ENCODE measurements around the gene ZNF878. TPM values are rescaled to one million over a fixed set of nuclear protein-coding genes. Genes with fewer than 3 reads are reported as not detected.
A peak's percentile ranks its signal among the peaks of the same experiment; 100 is the strongest.
"Not testable (repeated sequence)": the region's sequence is repeated elsewhere in the genome, so short reads cannot be mapped to it uniquely, and the experiment has no call there.

Gene ZNF878
- total RNA-seq, 2 donors from 2014 or later, result 1.6 to 3.7 TPM

DNA sequence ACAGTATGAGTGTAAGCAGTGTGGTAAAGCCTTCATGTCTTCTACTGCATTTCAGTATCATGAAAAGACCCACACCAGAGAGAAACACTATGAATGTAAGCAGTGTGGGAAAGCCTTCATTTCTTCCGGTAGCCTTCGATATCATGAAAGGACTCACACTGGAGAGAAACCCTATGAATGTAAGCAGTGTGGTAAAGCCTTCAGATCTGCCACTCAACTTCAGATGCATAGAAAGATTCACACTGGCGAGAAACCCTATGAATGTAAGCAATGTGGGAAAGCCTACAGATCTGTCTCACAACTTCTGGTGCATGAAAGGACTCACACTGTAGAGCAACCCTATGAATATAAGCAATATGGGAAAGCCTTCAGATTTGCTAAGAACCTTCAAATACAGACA lies 24.6 kb upstream of the ZNF878 start:
- no peak for DNase-seq

GRCh38 chr19:12076331-12076730 lies 23.6 kb upstream of the ZNF878 start:
- not testable (repeated sequence) for H3K9ac ChIP-seq (ENCODE audit: extremely low read depth, low read length, poor library complexity, severe bottlenecking); H3K4me1 Mint-ChIP-seq; H3K27me3 ChIP-seq (ENCODE audit: control insufficient read depth, insufficient read depth, low read length, poor library complexity, severe bottlenecking); H3K27ac ChIP-seq (ENCODE audit: low read depth, low read length); H3K4me3 Mint-ChIP-seq; DNase-seq; H3K27ac Mint-ChIP-seq; H3K27me3 Mint-ChIP-seq (ENCODE audit: insufficient read depth); H3K4me1 ChIP-seq (ENCODE audit: control insufficient read depth, insufficient read depth, low read length)
- WGBS, 2 experiments (ENCODE audit: insufficient coverage in 1 of 2, insufficient read length in 1 of 2), result 98 to 100% methylated on average over 3 of the region's 3 CpGs
- peak overlapping the region; percentile 74 for H3K4me3 ChIP-seq (ENCODE audit: low read length)
- Mint-ChIP-seq H3K36me3 (ENCODE audit: low read depth) (peaks cover 82% of the 10 kb centered on the region), H3K9me3 (peaks cover 96% of the 10 kb centered on the region)
- H3K9me3 ChIP-seq (ENCODE audit: control insufficient read depth, low read length), result peaks cover 99% of the 10 kb centered on the region
- peaks cover 82% of the 10 kb centered on the region for H3K36me3 ChIP-seq (ENCODE audit: control insufficient read depth, insufficient read depth, low read length)

More for the DNA sequence above, 24.6 kb upstream of the ZNF878 start:
- Histone ChIP-seq H3K4me1 (ENCODE audit: control insufficient read depth, insufficient read depth, low read length) (no peaks in the 10 kb centered on the region), H3K36me3 (ENCODE audit: control insufficient read depth, insufficient read depth, low read length) (peaks cover 76% of the 10 kb centered on the region), H3K27me3 (ENCODE audit: control insufficient read depth, insufficient read depth, low read length, poor library complexity, severe bottlenecking) (no peaks in the 10 kb centered on the region), H3K9ac (ENCODE audit: extremely low read depth, low read length, poor library complexity, severe bottlenecking) (no peak overlapping the region), H3K4me3 (ENCODE audit: low read length) (peak overlapping the region; percentile 74), H3K9me3 (ENCODE audit: control insufficient read depth, low read length) (peaks cover 94% of the 10 kb centered on the region), H3K27ac (ENCODE audit: low read depth, low read length) (no peak overlapping the region)
- Mint-ChIP-seq H3K36me3 (ENCODE audit: low read depth) (peaks cover 81% of the 10 kb centered on the region), H3K27ac (no peak overlapping the region), H3K27me3 (ENCODE audit: insufficient read depth) (no peaks in the 10 kb centered on the region), H3K4me1 (no peaks in the 10 kb centered on the region), H3K9me3 (peaks cover 91% of the 10 kb centered on the region), H3K4me3 (no peak overlapping the region)
- TF ChIP-seq, protein P1, sequence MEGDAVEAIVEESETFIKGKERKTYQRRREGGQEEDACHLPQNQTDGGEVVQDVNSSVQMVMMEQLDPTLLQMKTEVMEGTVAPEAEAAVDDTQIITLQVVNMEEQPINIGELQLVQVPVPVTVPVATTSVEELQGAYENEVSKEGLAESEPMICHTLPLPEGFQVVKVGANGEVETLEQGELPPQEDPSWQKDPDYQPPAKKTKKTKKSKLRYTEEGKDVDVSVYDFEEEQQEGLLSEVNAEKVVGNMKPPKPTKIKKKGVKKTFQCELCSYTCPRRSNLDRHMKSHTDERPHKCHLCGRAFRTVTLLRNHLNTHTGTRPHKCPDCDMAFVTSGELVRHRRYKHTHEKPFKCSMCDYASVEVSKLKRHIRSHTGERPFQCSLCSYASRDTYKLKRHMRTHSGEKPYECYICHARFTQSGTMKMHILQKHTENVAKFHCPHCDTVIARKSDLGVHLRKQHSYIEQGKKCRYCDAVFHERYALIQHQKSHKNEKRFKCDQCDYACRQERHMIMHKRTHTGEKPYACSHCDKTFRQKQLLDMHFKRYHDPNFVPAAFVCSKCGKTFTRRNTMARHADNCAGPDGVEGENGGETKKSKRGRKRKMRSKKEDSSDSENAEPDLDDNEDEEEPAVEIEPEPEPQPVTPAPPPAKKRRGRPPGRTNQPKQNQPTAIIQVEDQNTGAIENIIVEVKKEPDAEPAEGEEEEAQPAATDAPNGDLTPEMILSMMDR (conservative IDR thresholded peaks at IDR 0.05), result no peak
- 97 to 100% methylated on average over 2 to 3 of the region's 3 CpGs for WGBS, 2 experiments (ENCODE audit: insufficient coverage in 1 of 2, insufficient read length in 1 of 2)

DNA sequence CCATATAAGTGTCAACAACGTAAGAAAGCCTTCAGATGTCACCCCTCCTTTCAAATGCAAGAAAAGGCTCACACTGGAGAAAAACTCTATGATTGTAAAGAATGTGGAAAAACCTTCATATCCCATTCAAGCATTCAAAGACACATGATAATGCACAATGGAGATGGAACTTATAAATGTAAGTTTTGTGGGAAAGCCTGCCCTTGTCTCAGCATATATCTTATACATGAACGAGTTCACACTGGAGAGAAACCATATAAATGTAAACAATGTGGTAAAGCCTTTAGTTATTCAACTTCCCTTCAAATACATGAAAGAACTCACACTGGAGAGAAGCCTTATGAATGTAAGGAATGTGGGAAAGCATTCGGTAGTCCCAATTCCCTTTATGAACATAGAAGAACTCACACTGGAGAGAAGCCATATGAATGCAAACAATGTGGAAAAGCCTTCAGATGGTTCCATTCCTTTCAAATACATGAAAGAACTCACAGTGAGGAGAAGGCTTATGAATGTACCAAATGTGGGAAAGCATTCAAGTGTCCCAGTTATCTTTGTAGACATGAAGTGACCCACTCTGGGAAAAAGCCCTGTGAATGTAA lies 22.9 kb upstream of the ZNF878 start:
- TF ChIP-seq, protein P1 (conservative IDR thresholded peaks at IDR 0.05), result no peak
- no peak overlapping the region for H3K9ac ChIP-seq (ENCODE audit: extremely low read depth, low read length, poor library complexity, severe bottlenecking)
- no peak overlapping the region for H3K27ac ChIP-seq (ENCODE audit: low read depth, low read length)
- H3K36me3 ChIP-seq (ENCODE audit: control insufficient read depth, insufficient read depth, low read length), result peaks cover 84% of the 10 kb centered on the region
- H3K27me3 Mint-ChIP-seq (ENCODE audit: insufficient read depth), result no peaks in the 10 kb centered on the region
- no peak overlapping the region for H3K27ac Mint-ChIP-seq
- H3K4me1 ChIP-seq (ENCODE audit: control insufficient read depth, insufficient read depth, low read length), result no peaks in the 10 kb centered on the region
- no peak for DNase-seq
- H3K4me3 ChIP-seq (ENCODE audit: low read length), result peak overlapping the region; percentile 74
- WGBS, 2 experiments (ENCODE audit: insufficient coverage in 1 of 2, insufficient read length in 1 of 2), result 75 to 100% methylated on average over 1 to 2 of the region's 3 CpGs
- no peaks in the 10 kb centered on the region for H3K4me1 Mint-ChIP-seq
- H3K9me3 ChIP-seq (ENCODE audit: control insufficient read depth, low read length), result peaks cover 99% of the 10 kb centered on the region
- peaks cover 97% of the 10 kb centered on the region for H3K9me3 Mint-ChIP-seq
- no peaks in the 10 kb centered on the region for H3K27me3 ChIP-seq (ENCODE audit: control insufficient read depth, insufficient read depth, low read length, poor library complexity, severe bottlenecking)
- peaks cover 83% of the 10 kb centered on the region for H3K36me3 Mint-ChIP-seq (ENCODE audit: low read depth)
- no peak overlapping the region for H3K4me3 Mint-ChIP-seq
